GM23338 (cell line): ENCODE results near the gene CD300LB. TPM values are rescaled to one million over a fixed set of nuclear protein-coding genes. Genes with fewer than 3 reads are reported as not detected.

ENCODE experiments used
- ATAC-seq: fragments of 200-7000 bp; cut with Tn5 transposase; 3 replicates; pipeline ENCODE4 v1.9.1; 2020
- DNase-seq: peaks from one replicate; pipeline ENCODE4 v3.0.0-alpha.2; 2015; ENCODE audit warnings: low spot score
- H2AFZ ChIP-seq: fragments of 200-600 bp; sonication (generic); 2 replicates; pipeline ENCODE4 v1.8.0; 2016; ENCODE audit warnings: antibody characterized with exemption, mild to moderate bottlenecking, moderate library complexity
- H3F3A ChIP-seq: fragments of 200-600 bp; sonication (generic); replicated peaks from 2 replicates; pipeline ENCODE4 v1.8.0; 2017; ENCODE audit warnings: antibody characterized with exemption, mixed run types, low read depth
- H3K27ac ChIP-seq: fragments of 200-600 bp; sonication (generic); 2 replicates; pipeline ENCODE4 v1.6.1; 2016; ENCODE audit warnings: low read depth
- H3K27me3 ChIP-seq: fragments of 200-600 bp; sonication (generic); 2 replicates; pipeline ENCODE4 v1.8.0; 2016; ENCODE audit warnings: mild to moderate bottlenecking, mixed run types, moderate library complexity; ENCODE audit not compliant: insufficient read depth
- H3K36me3 ChIP-seq: fragments of 200-600 bp; sonication (generic); 2 replicates; pipeline ENCODE4 v1.8.0; 2016; ENCODE audit warnings: mild to moderate bottlenecking; ENCODE audit not compliant: insufficient read depth
- H3K4me1 ChIP-seq: fragments of 200-600 bp; sonication (generic); 2 replicates; pipeline ENCODE4 v1.8.0; 2016; ENCODE audit warnings: mild to moderate bottlenecking, moderate library complexity; ENCODE audit not compliant: insufficient read depth
- H3K4me2 ChIP-seq: fragments of 200-600 bp; sonication (generic); 2 replicates; pipeline ENCODE4 v1.7.1; 2017; ENCODE audit warnings: mixed run types
- H3K4me3 ChIP-seq: fragments of 200-600 bp; sonication (generic); 2 replicates; pipeline ENCODE4 v1.6.1; 2016; ENCODE audit warnings: mixed run types
- H3K79me2 ChIP-seq: fragments of 200-600 bp; sonication (generic); replicated peaks from 2 replicates; pipeline ENCODE4 v1.8.0; 2017; ENCODE audit warnings: mild to moderate bottlenecking; ENCODE audit not compliant: insufficient read depth
- H3K9me2 ChIP-seq: fragments of 200-600 bp; sonication (generic); 2 replicates; pipeline ENCODE4 v1.8.0; 2017; ENCODE audit not compliant: insufficient read depth
- H4K20me1 ChIP-seq: fragments of 200-600 bp; sonication (generic); replicated peaks from 2 replicates; pipeline ENCODE4 v1.8.0; 2017; ENCODE audit warnings: mild to moderate bottlenecking; ENCODE audit not compliant: insufficient read depth
- H3K27ac Mint-ChIP-seq: 2 replicates; pipeline ENCODE4 v1.8.0; 2020; ENCODE audit warnings: inconsistent platforms, mild to moderate bottlenecking, moderate library complexity, mixed read lengths
- H3K27me3 Mint-ChIP-seq: 3 replicates; pipeline ENCODE4 v1.8.0; 2022; ENCODE audit warnings: low read depth, mild to moderate bottlenecking, moderate library complexity, mixed read lengths, inconsistent platforms; ENCODE audit not compliant: insufficient read depth, poor library complexity
- H3K36me3 Mint-ChIP-seq: 3 replicates; pipeline ENCODE4 v1.8.0; 2021; ENCODE audit warnings: low read depth, mild to moderate bottlenecking, inconsistent platforms, moderate library complexity, mixed read lengths
- H3K4me1 Mint-ChIP-seq: 3 replicates; pipeline ENCODE4 v1.8.0; 2020; ENCODE audit warnings: mild to moderate bottlenecking, inconsistent platforms, mixed read lengths
- H3K4me3 Mint-ChIP-seq: 3 replicates; pipeline ENCODE4 v1.8.0; 2021; ENCODE audit warnings: moderate library complexity, mild to moderate bottlenecking, inconsistent platforms, mixed read lengths
- H3K9me3 Mint-ChIP-seq: 3 replicates; pipeline ENCODE4 v1.8.0; 2020; ENCODE audit warnings: moderate library complexity, mild to moderate bottlenecking, inconsistent platforms, mixed read lengths
- CREB1 ChIP-seq: fragments of 250-450 bp; sonication (Bioruptor Pico); IDR thresholded peaks from 2 replicates; pipeline ENCODE4 v1.5.0; 2020; ENCODE audit warnings: low read depth, mild to moderate bottlenecking, moderate library complexity
- EZH2phosphoT487 ChIP-seq: fragments of 200-600 bp; sonication (generic); IDR thresholded peaks from one replicate; pipeline ENCODE4 v1.8.1; 2018; ENCODE audit warnings: antibody characterized with exemption; ENCODE audit not compliant: unreplicated experiment
- JUNB ChIP-seq: IDR thresholded peaks from one replicate; pipeline ENCODE4 v1.6.1; 2016; ENCODE audit warnings: antibody characterized with exemption; ENCODE audit not compliant: unreplicated experiment
- NANOG ChIP-seq: IDR thresholded peaks from 2 replicates; pipeline ENCODE4 v1.6.1; 2016; ENCODE audit warnings: antibody characterized with exemption, borderline replicate concordance
- polyA plus RNA-seq: library from polyadenylated mRNA; unstranded; fragments of >200 nt; fragmentation: Nextera tagmentation; extraction: Ambion mirVana; gene quantifications from 2 replicates; pipeline ENCODE4 v1.2.1, GENCODE V29; 2016
- total RNA-seq: library from RNA; depleted of rRNA; stranded (reverse); fragments of >200 nt; shearing (Covaris generic); gene quantifications from 2 replicates; pipeline ENCODE4 v1.2.3, GENCODE V29; 2014
- TF ChIP-seq, protein P1 (sequence below), 2 experiments: fragments of 200-600 bp in 1 of 2; sonication (generic) in 1 of 2; conservative IDR thresholded peaks; 2 replicates each; pipeline versions ENCODE4 v1.5.1 to v1.6.1; 2016 to 2017; ENCODE audit warnings: antibody characterized with exemption in 2 of 2, low read depth in 2 of 2, mild to moderate bottlenecking in 2 of 2, moderate library complexity in 1 of 2
- TF ChIP-seq, protein P2 (sequence below): fragments of 250-450 bp; sonication (Bioruptor Pico); IDR thresholded peaks from 2 replicates; pipeline ENCODE4 v1.5.0; 2020; ENCODE audit warnings: mild to moderate bottlenecking, moderate library complexity

CD300LB gene
- total and polyA plus RNA-seq, 2 experiments from 2014 or later: not detected

DNA sequence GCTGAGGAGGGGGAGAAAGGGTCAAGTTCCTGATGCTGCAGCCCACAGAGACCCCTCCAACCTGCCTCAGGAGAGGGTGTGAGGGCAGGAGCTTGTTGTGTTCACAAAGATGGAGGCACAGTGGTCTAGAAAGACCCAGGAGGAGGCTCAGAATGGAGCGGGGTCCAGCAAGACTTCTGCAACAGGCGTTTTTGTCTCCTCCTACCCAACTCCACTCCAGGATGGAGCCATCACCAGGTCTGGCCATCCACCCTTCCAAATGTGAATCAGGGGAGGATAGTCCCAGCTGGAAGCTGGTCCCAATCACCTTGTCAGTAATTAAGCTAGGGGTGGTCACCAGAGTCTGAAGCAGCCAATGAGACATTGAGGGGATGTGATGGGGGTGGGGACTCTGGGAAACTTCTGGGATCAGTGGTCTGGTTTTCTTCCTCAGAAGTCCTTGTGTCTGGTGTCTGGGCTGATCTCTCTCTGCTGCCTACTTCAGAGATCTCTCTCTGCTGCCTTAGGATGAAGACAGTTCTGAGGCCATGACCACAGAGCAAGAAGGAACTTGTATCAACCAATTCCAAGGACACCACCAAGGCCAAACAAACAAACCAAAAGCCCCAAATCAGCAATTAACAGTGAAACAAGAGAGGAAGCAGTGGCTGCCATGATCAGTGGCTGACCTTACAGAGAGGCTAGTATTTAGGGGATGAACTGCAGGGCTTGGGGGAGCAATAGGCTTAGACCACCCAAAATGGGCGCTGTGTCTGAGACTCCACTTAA is 14.5 kb downstream of the CD300LB start:
- no peak overlapping the region for H3K4me3 Mint-ChIP-seq
- Histone ChIP-seq H3F3A (peaks cover 11% of the 10 kb centered on the region), H3K4me2 (no peak overlapping the region)

DNA sequence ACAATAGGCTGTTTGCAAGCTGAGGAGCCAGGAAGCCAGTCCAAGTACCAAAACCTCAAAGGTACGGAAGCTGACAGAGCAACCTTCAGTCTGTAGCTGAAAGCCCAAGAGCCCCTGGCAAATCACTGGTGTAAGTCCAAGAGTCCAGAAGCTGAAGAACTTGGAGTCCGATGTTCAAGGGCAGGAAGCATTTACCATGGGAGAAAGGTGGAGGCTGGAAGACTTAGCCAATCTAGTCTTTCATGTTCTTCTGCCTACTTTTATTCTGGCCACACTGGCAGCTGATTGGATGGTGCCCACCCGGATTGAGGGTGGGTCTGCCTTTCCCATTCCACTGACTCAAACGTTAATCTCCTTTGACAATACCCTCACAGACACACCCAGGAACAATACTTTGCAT is 15.3 kb downstream of the CD300LB start:
- Histone ChIP-seq H4K20me1 (no peaks in the 10 kb centered on the region), H2AFZ (no peak overlapping the region), H3K27ac (no peak overlapping the region), H3K4me2 (no peak overlapping the region), H3K27me3 (0 out of 2 replicates have a peak, but pooled peaks cover 3% of the 10 kb centered on the region), H3K36me3 (no peaks in the 10 kb centered on the region), H3K79me2 (no peaks in the 10 kb centered on the region), H3F3A (peaks cover 11% of the 10 kb centered on the region), H3K4me3 (no peak overlapping the region), H3K4me1 (no peaks in the 10 kb centered on the region), H3K9me2 (peaks cover 10% of the 10 kb centered on the region; the same call in 1 of the 2 replicates)
- no peak for TF ChIP-seq EZH2phosphoT487
- TF ChIP-seq, protein P1, sequence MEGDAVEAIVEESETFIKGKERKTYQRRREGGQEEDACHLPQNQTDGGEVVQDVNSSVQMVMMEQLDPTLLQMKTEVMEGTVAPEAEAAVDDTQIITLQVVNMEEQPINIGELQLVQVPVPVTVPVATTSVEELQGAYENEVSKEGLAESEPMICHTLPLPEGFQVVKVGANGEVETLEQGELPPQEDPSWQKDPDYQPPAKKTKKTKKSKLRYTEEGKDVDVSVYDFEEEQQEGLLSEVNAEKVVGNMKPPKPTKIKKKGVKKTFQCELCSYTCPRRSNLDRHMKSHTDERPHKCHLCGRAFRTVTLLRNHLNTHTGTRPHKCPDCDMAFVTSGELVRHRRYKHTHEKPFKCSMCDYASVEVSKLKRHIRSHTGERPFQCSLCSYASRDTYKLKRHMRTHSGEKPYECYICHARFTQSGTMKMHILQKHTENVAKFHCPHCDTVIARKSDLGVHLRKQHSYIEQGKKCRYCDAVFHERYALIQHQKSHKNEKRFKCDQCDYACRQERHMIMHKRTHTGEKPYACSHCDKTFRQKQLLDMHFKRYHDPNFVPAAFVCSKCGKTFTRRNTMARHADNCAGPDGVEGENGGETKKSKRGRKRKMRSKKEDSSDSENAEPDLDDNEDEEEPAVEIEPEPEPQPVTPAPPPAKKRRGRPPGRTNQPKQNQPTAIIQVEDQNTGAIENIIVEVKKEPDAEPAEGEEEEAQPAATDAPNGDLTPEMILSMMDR (conservative IDR thresholded peaks at IDR 0.05; ENCODE audit: low read depth in 2 of 2): no peak
- TF ChIP-seq NANOG: no peak
- TF ChIP-seq, protein P2, sequence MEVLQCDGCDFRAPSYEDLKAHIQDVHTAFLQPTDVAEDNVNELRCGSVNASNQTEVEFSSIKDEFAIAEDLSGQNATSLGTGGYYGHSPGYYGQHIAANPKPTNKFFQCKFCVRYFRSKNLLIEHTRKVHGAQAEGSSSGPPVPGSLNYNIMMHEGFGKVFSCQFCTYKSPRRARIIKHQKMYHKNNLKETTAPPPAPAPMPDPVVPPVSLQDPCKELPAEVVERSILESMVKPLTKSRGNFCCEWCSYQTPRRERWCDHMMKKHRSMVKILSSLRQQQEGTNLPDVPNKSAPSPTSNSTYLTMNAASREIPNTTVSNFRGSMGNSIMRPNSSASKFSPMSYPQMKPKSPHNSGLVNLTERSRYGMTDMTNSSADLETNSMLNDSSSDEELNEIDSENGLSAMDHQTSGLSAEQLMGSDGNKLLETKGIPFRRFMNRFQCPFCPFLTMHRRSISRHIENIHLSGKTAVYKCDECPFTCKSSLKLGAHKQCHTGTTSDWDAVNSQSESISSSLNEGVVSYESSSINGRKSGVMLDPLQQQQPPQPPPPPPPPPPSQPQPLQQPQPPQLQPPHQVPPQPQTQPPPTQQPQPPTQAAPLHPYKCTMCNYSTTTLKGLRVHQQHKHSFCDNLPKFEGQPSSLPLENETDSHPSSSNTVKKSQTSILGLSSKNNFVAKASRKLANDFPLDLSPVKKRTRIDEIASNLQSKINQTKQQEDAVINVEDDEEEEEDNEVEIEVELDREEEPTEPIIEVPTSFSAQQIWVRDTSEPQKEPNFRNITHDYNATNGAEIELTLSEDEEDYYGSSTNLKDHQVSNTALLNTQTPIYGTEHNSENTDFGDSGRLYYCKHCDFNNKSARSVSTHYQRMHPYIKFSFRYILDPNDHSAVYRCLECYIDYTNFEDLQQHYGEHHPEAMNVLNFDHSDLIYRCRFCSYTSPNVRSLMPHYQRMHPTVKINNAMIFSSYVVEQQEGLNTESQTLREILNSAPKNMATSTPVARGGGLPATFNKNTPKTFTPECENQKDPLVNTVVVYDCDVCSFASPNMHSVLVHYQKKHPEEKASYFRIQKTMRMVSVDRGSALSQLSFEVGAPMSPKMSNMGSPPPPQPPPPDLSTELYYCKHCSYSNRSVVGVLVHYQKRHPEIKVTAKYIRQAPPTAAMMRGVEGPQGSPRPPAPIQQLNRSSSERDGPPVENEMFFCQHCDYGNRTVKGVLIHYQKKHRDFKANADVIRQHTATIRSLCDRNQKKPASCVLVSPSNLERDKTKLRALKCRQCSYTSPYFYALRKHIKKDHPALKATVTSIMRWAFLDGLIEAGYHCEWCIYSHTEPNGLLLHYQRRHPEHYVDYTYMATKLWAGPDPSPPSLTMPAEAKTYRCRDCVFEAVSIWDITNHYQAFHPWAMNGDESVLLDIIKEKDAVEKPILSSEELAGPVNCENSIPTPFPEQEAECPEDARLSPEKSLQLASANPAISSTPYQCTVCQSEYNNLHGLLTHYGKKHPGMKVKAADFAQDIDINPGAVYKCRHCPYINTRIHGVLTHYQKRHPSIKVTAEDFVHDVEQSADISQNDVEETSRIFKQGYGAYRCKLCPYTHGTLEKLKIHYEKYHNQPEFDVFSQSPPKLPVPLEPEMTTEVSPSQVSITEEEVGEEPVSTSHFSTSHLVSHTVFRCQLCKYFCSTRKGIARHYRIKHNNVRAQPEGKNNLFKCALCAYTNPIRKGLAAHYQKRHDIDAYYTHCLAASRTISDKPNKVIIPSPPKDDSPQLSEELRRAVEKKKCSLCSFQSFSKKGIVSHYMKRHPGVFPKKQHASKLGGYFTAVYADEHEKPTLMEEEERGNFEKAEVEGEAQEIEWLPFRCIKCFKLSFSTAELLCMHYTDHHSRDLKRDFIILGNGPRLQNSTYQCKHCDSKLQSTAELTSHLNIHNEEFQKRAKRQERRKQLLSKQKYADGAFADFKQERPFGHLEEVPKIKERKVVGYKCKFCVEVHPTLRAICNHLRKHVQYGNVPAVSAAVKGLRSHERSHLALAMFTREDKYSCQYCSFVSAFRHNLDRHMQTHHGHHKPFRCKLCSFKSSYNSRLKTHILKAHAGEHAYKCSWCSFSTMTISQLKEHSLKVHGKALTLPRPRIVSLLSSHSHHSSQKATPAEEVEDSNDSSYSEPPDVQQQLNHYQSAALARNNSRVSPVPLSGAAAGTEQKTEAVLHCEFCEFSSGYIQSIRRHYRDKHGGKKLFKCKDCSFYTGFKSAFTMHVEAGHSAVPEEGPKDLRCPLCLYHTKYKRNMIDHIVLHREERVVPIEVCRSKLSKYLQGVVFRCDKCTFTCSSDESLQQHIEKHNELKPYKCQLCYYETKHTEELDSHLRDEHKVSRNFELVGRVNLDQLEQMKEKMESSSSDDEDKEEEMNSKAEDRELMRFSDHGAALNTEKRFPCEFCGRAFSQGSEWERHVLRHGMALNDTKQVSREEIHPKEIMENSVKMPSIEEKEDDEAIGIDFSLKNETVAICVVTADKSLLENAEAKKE (CRISPR knock-in tag): no peak
- H3K27ac Mint-ChIP-seq: no peak overlapping the region
- H3K4me1 Mint-ChIP-seq: no peaks in the 10 kb centered on the region
- peaks cover 17% of the 10 kb centered on the region for H3K27me3 Mint-ChIP-seq
- ATAC-seq: no peak
- DNase-seq: no peak
- no peak overlapping the region for H3K4me3 Mint-ChIP-seq
- peaks cover 18% of the 10 kb centered on the region; the same call in 2 of the 3 replicates for H3K36me3 Mint-ChIP-seq
- H3K9me3 Mint-ChIP-seq: peaks cover 45% of the 10 kb centered on the region

More for the DNA sequence above, 14.5 kb downstream of the CD300LB start:
- H3K27ac ChIP-seq: no peak overlapping the region
- no peak for TF ChIP-seq JUNB
- TF ChIP-seq NANOG: no peak
- no peak for TF ChIP-seq CREB1 (CRISPR knock-in tag)
- H3K27ac Mint-ChIP-seq: no peak overlapping the region
- H3K79me2 ChIP-seq: no peaks in the 10 kb centered on the region
- H4K20me1 ChIP-seq: no peaks in the 10 kb centered on the region
- H3K27me3 Mint-ChIP-seq: peaks cover 17% of the 10 kb centered on the region
- H3K36me3 Mint-ChIP-seq: peaks cover 18% of the 10 kb centered on the region; the same call in 2 of the 3 replicates
- no peaks in the 10 kb centered on the region for H3K4me1 Mint-ChIP-seq
- H2AFZ ChIP-seq: no peak overlapping the region
- H3K4me3 ChIP-seq: no peak overlapping the region
- 0 out of 2 replicates have a peak, but pooled peaks cover 3% of the 10 kb centered on the region for H3K27me3 ChIP-seq
- H3K9me3 Mint-ChIP-seq: peaks cover 50% of the 10 kb centered on the region
- H3K36me3 ChIP-seq: no peaks in the 10 kb centered on the region
- no peak for ATAC-seq
- H3K4me1 ChIP-seq: no peaks in the 10 kb centered on the region
- H3K9me2 ChIP-seq: peaks cover 10% of the 10 kb centered on the region; the same call in 1 of the 2 replicates
- DNase-seq: no peak
